ENCODE results near the gene PDE9A.

DNA sequence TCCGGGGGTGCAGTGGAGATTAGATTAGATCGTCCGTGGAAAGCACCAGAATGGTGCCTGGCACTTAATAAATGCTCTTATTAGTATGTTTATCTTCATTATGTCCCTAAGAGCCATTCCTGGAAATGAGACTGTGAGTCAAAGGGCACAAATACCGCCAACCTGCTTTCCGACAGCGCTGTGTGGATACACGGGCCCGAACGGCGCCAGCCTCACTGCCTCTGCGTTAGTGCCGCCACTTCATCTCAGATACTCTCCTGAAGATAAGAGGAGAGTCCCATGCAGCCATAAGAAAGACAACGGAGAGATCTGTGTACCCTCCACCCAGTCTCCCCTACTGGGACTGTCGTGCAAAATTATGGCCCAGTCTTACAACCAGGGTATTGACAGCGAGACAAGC lies 22.0 kb downstream of the PDE9A start:
- TF ChIP-seq, protein P1, sequence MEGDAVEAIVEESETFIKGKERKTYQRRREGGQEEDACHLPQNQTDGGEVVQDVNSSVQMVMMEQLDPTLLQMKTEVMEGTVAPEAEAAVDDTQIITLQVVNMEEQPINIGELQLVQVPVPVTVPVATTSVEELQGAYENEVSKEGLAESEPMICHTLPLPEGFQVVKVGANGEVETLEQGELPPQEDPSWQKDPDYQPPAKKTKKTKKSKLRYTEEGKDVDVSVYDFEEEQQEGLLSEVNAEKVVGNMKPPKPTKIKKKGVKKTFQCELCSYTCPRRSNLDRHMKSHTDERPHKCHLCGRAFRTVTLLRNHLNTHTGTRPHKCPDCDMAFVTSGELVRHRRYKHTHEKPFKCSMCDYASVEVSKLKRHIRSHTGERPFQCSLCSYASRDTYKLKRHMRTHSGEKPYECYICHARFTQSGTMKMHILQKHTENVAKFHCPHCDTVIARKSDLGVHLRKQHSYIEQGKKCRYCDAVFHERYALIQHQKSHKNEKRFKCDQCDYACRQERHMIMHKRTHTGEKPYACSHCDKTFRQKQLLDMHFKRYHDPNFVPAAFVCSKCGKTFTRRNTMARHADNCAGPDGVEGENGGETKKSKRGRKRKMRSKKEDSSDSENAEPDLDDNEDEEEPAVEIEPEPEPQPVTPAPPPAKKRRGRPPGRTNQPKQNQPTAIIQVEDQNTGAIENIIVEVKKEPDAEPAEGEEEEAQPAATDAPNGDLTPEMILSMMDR (IDR thresholded peaks at IDR 0.05), result no peak
- TF ChIP-seq POLR2A (IDR thresholded peaks at IDR 0.05), result no peak
